HG02571 (cell line): ENCODE measurements around the gene CALHM1.
"Not testable (repeated sequence)": the region's sequence is repeated elsewhere in the genome, so short reads cannot be mapped to it uniquely, and the experiment has no call there.

Experiments used
- ATAC-seq: cut with Tn5 transposase; IDR thresholded peaks from one replicate; pipeline ENCODE4 v1.9.1; 2021; ENCODE audit warnings: mild to moderate bottlenecking, moderate library complexity; ENCODE audit not compliant: unreplicated experiment

Gene CALHM1

GRCh38 chr10:103487410-103487708 is 28.7 kb upstream of the CALHM1 start:
- ATAC-seq = no peak

- not testable (repeated sequence) for ATAC-seq
Measured at GRCh38 chr10:103486635-103487409, 28.1 kb upstream of the CALHM1 start.

GRCh38 chr10:103481974-103482531 is 23.4 kb upstream of the CALHM1 start:
- no peak for ATAC-seq

- no peak for ATAC-seq
Measured at GRCh38 chr10:103480521-103480920, 21.8 kb upstream of the CALHM1 start.

- ATAC-seq = no peak
Measured at GRCh38 chr10:103479135-103479534, 20.4 kb upstream of the CALHM1 start, which contains the start of gene CALHM3. TSS of gene CALHM3 (minus strand) at chr10:103479240. CDS start at chr10:103479032, 208 bp downstream.

GRCh38 chr10:103478671-103479070 is 20.0 kb upstream of the CALHM1 start:
- ATAC-seq = no peak

GRCh38 chr10:103476046-103476768 is 17.5 kb upstream of the CALHM1 start:
- no peak for ATAC-seq

- ATAC-seq = no peak
Measured at GRCh38 chr10:103475437-103475836, 16.7 kb upstream of the CALHM1 start.

- no peak for ATAC-seq
Measured at GRCh38 chr10:103474077-103474476, 15.4 kb upstream of the CALHM1 start.

- no peak for ATAC-seq
Measured at GRCh38 chr10:103473261-103473671, 14.6 kb upstream of the CALHM1 start.

- ATAC-seq = no peak
Measured at GRCh38 chr10:103472005-103472404, 13.3 kb upstream of the CALHM1 start.

GRCh38 chr10:103470761-103471653 is 12.3 kb upstream of the CALHM1 start:
- peak; percentile 75 for ATAC-seq

GRCh38 chr10:103469201-103469600 is 10.5 kb upstream of the CALHM1 start:
- no peak for ATAC-seq

GRCh38 chr10:103467406-103467805 is 8.7 kb upstream of the CALHM1 start:
- no peak for ATAC-seq

GRCh38 chr10:103466734-103467133 is 8.0 kb upstream of the CALHM1 start:
- ATAC-seq = no peak

- no peak for ATAC-seq
Measured at GRCh38 chr10:103465411-103466179, 6.9 kb upstream of the CALHM1 start.

- no peak for ATAC-seq
Measured at GRCh38 chr10:103463499-103463898, 4.8 kb upstream of the CALHM1 start.

- ATAC-seq = no peak
Measured at GRCh38 chr10:103459615-103460014, 915 bp upstream of the CALHM1 start.

- ATAC-seq = no peak
Measured at GRCh38 chr10:103457896-103458583, 660 bp downstream of the CALHM1 start.
